Esophagus mucosa (tissue), 1 donor: ENCODE measurements around the gene IL33. TPM values are rescaled to one million over a fixed set of nuclear protein-coding genes. Genes with fewer than 3 reads are reported as not detected.
A peak's percentile ranks its signal among the peaks of the same experiment; 100 is the strongest.
"Not testable (repeated sequence)": the region's sequence is repeated elsewhere in the genome, so short reads cannot be mapped to it uniquely, and the experiment has no call there.

Experiments
- ATAC-seq: fragments of 200-7000 bp; cut with Tn5 transposase; one replicate; pipeline ENCODE4 v1.9.1; 2020
- total RNA-seq: library from RNA; stranded (reverse); gene quantifications from one replicate; pipeline ENCODE4 v1.2.4, GENCODE V29; 2023
- donor health status: DM: yes; HTN: yes; CAD: no.

The IL33 gene
- 30.9 TPM for total RNA-seq

DNA sequence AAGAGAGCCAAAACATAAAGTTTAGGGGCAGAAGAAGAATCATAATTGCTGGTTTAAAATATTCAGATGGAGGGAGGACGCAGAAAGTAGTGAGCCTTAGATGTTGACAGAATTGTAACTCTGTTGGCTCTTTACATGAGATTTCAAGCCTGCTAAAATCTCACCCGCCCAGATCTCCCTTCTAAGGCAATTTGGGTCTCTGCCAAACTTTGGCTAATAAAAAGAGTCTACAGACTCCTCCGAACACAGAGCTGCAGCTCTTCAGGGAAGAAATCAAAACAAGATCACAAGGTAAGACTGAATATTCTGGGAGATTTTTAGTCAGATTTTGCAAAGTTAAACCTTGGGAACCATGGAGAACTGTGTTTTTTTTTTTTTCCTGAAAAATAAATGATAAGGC lies at the start of gene IL33:
Gene IL33 (plus strand): TSS at position 246 of the 400 bp plus-strand sequence. CDS start 25,888 bp downstream, outside the sequence.
- peak; percentile 50 for ATAC-seq

- ATAC-seq, result no peak
Measured at GRCh38 chr9:6171667-6172066, 43.9 kb upstream of the IL33 start.

GRCh38 chr9:6173914-6174313 lies 41.7 kb upstream of the IL33 start:
- no peak for ATAC-seq

GRCh38 chr9:6182549-6183226 lies 32.9 kb upstream of the IL33 start:
- not testable (repeated sequence) for ATAC-seq

GRCh38 chr9:6183227-6183551 lies 32.4 kb upstream of the IL33 start:
- ATAC-seq, result no peak

DNA sequence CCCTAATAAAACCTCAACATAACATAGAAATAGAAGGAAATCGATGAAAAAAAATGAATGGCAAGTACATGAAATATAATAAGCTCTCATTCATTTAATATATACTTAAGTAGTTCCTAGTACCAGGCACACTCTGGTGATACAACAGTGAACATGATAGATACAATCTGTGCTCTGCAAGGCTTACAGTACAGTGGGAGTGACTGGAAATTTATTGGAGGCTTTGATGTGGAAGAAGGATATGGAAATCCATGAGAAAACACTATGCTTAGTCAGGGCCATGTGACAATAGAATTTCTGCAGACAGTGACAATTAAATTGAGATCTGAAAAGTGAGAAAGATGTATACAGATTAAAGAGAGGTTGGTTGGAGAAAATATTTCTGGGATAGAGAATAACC lies 32.0 kb upstream of the IL33 start:
- ATAC-seq, result no peak

DNA sequence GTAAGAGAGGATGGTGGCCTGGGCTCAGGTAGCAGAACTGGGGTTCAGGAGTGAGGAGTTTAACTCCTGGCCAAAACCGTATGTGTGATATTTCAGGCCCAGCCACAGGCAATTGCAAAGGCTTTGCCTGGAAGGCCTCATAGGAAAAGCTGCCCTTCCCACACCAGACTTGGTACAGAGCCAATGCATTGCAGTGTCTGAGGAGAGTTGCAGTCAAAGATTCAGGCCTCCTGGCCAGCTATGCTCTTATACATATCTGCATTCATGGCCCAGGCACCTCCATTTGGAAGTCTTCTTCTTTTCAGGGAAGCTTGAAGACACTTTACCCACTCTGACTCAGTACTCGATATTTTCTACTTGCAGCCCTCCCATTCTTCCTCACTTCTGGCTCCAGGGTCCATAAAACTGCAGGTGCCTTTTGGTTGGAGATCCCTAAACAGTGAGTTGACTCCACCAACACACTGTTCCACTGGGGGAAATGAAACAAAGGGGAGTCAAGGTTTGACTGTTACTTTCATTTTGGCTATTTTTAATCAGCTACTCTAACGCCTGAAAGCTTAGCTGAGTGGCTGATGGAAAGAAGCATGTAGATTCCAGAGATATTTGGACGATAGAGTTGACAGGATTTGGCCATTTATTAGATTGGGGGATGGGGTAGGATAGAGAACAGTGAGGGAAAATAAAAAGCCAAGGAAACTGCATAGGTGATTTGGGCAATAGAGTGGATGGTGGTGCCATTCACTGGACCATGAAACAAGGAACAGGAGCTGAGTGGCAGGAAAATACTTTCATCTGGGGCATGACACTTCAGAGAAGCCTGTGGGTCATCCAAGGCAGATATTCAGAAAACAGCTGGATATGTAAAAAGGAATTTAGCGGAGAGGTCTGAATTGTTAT lies 30.6 kb upstream of the IL33 start:
- no peak for ATAC-seq

GRCh38 chr9:6186691-6187090 lies 28.9 kb upstream of the IL33 start:
- no peak for ATAC-seq

GRCh38 chr9:6187272-6187671 lies 28.3 kb upstream of the IL33 start:
- ATAC-seq, result no peak

GRCh38 chr9:6188466-6188865 lies 27.1 kb upstream of the IL33 start:
- ATAC-seq, result no peak

- ATAC-seq, result no peak
Measured at GRCh38 chr9:6188906-6189305, 26.7 kb upstream of the IL33 start.

DNA sequence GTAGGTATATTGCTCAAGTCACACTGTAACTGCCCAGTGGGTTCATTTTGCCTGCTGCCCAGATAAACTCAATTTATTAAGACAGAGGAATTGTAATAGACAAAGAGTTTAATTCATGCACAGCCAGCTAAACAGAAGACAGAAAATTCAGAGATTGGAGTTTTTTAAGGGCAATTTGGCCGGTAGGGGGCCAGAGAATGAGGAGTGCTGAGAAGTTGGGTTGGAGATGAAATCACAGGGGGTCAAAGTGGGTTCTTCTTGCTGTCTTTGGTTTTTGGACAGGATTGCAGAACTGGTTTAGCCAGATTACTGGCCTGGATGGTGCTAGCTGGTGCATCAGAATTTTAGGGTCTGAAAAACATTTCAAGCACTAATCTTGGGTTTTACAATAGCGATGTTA lies 20.7 kb upstream of the IL33 start:
- no peak for ATAC-seq

DNA sequence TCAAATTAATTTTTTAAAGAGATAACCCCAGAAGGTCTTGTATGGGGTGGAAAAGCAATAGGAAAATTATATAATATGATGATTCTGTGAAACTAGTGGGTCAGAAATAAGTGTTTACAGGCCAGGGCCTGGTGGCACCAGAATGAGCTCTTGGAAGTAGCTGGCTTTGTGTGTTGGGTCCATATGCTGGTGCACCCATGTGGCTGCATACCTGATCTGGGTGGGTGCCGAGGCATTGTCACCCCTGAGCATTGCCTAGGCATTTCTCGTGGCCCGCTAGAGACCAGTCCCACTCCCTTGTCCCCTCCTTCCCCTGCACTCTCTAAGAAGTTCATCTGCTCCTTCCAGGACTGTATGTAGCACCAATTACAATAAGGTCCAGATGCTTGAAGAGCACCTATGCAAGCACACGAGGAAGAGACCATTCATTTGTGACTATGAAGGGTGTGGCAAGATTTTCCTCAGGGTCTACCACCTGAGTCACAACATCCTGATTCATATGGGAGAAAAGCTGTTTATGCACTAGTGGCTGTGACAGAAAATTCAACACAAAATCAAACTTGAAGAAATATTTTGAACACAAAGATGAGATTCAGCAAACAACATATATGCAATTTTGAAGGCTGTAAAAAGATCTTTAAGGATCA lies 19.8 kb upstream of the IL33 start:
- peak; percentile 23 for ATAC-seq

DNA sequence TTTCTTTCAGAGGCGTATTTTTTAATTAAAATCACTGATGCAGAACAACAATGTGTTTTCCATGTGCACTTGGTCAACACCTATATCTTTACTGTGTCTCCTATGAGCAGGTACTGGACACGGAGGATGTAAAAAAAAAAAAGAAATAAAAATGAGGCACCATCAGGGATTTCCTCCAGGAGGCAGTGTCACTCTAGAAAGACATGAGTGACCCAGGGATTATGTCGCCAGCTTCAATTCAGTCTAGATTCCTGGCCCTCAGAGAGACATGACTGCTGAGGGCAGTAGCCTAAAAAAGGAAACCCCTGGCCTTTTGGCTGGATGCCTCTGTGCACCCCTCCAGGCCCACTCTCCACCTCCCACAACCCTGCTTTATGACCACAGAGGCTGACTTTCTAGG lies 18.3 kb upstream of the IL33 start:
- ATAC-seq, result peak; percentile 26

- no peak for ATAC-seq
Measured at GRCh38 chr9:6198251-6198650, 17.4 kb upstream of the IL33 start.

DNA sequence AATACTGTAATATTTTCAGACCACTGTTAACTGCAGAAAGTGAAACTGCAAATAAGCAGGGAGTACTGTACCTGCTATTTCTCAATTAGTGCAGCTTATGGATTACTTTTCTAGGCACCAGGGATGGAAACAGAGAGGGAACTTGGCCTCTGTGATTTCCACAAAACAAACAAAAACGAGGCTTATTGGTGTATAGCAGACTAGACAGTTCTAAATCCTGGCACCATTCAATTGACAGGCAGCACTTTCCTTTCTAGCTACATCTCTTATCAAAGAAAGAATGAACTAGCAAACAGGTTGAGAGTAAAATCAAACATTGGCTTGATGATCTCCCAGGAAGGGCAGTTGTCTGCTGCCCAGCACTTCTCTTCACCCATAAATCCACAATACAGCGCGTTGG lies 16.0 kb upstream of the IL33 start:
- ATAC-seq, result no peak

DNA sequence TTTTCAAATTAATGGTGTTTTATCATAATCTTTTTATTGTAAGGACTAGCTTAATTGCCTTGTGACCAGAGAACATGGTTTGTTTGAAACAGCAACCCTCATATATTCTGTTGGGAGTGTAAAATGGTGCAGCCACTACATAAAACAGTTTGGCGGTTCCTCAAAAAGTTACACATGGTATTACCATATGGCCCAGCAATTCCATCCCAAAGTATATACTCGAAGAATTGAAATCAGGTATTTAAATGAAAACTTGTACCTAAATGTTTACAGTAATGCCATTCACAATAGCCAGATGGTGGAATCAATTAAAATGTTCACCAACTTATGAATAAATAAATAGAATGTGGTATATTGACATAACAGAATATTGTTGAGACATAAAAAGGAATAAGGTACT lies 14.8 kb upstream of the IL33 start:
- ATAC-seq, result no peak

GRCh38 chr9:6209966-6210365 lies 5.6 kb upstream of the IL33 start:
- ATAC-seq, result no peak

GRCh38 chr9:6212722-6213375 lies 2.8 kb upstream of the IL33 start:
- no peak for ATAC-seq

GRCh38 chr9:6214434-6214833 lies 1.2 kb upstream of the IL33 start:
- peak; percentile 38 for ATAC-seq

DNA sequence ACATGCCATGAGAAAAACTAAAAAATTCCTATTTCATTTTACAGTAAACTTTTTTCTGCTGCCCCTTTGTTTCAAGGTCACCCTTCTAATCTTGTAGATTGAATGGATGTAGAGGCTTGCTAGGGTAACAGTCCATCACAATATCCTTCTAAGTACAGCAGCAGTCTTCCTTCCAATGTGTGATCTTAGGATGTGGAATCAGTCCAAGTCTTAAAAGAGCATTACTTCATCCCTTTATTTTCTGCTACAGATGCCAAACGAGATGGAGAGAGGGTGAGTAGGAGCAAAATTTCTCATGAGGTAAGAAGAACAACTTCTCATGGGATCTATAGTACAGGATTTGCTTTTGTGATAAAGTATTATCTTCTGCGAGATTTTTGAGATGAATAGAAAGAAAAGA lies 704 bp upstream of the IL33 start:
- no peak for ATAC-seq

- ATAC-seq, result no peak
Measured at GRCh38 chr9:6216002-6216401, 395 bp downstream of the IL33 start.

GRCh38 chr9:6216951-6217350 lies 1.3 kb downstream of the IL33 start:
- no peak for ATAC-seq
